NCI-H1417 treated with DMSO at 0.1 percent for 48 hours (cell line): ENCODE data around the gene PODN.

Experiments
- DNase-seq: peaks from one replicate; lab custom pipeline; 2025; lab: John Stamatoyannopoulos, UW

The PODN gene, protein sequence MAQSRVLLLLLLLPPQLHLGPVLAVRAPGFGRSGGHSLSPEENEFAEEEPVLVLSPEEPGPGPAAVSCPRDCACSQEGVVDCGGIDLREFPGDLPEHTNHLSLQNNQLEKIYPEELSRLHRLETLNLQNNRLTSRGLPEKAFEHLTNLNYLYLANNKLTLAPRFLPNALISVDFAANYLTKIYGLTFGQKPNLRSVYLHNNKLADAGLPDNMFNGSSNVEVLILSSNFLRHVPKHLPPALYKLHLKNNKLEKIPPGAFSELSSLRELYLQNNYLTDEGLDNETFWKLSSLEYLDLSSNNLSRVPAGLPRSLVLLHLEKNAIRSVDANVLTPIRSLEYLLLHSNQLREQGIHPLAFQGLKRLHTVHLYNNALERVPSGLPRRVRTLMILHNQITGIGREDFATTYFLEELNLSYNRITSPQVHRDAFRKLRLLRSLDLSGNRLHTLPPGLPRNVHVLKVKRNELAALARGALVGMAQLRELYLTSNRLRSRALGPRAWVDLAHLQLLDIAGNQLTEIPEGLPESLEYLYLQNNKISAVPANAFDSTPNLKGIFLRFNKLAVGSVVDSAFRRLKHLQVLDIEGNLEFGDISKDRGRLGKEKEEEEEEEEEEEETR

GRCh38 chr1:53061859-53062707 is at the start of gene PODN:
TSS of gene PODN (plus strand) at chr1:53062213. CDS start at chr1:53069856, 7,643 bp downstream.
- DNase-seq, result no peak

GRCh38 chr1:53014791-53015507 is 47.1 kb upstream of the PODN start:
- peak; percentile 53 for DNase-seq

DNA sequence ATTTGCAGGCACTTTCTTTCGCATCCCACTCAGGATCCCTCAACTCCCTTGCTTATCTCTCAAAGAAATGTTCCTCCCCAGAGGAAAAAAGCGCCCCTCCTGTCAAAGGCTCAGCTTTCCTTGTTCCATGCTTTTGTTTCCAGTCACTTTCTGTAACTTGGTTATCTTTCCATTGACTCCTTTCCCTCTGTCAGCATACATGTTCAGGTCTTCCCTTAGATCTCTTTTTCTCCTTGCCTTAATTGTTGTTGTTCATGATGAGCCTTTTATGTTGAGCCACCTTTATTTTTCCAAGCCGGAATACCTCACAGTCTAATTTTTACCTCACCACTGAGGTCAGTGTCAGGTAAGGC is 46.5 kb upstream of the PODN start:
- DNase-seq, result no peak

DNA sequence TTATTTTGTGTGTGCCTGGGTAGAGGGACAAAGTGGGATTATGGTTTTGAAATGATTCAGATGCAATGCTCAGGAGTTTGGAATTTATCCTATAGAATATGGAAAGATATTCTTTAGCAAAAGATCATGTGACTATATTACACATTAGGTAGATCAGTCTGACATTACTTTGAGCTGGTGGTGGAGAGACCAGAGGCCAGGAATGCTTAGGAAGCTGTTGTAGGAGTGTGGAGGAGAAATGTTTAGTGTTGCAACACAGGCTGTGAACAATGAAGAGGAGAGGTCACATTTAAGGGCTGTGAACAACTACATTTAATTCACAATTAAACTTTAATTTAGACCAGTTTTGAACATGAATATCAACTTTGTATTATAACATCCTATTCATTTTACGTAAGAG is 45.3 kb upstream of the PODN start:
- no peak for DNase-seq

GRCh38 chr1:53020588-53020987 is 41.4 kb upstream of the PODN start:
- no peak for DNase-seq

DNA sequence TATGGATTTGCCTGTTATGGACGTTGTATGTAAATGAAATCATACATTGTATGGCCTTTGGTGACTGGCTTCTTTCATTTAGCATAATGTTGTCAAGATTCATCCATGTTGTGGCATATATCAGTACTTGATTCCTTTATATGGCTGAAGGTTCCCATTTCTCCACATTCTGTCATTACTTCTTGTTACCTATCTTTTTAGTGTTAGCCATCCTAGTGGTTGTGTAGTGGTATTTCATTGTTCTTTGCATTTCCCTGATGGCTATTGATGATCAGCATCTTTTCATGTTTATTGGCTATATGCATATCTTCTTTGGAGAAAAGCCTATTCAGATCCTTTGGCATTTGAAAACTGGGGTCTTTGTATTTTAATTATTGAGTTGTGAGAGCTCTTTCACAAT is 39.8 kb upstream of the PODN start:
- no peak for DNase-seq

DNA sequence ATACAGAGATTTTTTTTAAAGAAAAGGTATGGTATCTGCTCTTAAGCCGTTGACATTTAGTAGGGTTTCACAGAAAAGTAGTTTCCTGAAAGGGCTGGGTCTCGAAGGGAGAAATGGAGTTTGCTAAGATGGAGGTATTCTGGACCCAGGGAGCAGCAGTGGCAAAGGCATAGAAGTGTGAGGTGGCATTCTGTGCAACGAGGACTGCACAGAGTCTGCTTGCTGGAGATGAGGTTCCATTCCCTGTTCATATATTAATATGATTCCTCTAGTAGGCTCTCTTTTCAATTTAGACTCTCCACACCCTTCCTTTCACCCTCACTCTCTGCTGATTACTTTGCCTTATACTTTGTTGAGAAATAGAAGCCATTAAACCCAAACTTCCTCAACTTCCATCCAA is 38.5 kb upstream of the PODN start:
- DNase-seq, result no peak

DNA sequence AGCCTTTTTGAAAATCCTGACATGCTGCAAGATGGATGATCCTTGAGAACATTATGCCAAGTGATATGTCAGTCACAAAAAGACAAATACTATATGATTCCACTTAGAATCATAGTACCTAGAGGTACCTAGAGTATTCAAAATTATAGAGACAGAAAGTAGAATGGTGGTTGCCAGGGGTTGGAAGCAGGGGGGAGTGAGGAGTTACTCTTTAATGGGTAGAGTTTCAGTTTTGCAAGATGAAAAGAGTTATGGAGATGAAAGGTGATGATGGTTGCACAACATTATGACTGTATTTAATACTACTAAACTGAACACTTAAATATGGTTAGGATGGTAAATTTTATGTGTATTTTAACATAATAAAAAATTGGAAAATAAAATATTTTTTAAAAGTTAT is 37.9 kb upstream of the PODN start:
- no peak for DNase-seq

DNA sequence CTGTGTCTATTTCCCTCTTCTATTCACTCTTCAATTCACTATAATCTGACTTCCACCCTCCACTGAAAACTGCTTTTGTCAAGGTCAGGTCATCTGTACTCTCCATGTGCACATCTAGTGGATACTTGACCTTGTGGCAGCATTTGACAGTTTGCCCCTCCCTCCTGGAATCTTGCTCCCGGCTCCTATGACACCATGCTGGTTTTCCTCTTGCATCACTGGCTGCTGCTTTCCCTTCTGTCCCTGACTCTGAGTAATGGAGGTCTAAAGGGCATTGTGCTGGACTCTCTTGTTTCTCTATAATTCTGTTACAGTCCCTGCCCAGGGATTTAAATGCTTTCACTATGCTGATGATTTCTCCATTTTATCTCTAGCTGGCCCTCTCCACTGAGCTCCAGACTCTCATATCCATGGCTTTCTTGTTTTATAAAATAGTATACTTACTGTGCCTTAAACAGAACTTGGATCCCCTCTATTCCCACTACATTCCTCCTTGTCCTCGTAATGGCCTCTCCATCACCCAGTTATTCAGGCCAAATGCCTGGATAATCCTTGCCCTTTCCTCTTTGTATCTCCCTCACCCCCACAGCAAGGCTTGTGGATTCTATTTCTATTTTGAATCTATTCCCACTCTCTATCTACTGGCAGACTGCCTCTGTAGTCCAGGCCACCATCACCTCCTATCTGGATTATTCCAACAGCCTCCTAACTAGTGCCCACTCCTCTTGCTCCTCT is 36.8 kb upstream of the PODN start:
- DNase-seq, result no peak

DNA sequence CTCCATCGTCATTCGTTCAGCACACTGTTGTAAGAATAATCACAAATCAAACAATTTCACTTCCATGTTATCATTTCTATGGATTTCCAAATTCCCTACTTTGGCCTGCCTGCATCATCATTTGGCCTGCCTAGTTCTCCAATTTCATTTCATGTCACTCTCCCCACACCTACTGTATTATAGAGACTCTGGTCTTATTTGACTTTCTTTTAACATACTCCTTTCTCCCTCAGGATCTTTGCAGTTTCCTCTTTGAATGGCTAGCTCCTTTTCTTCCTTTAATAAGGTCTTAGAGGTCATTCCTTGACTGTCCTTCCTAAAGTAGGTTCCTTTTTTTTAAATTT is 36.3 kb upstream of the PODN start:
- DNase-seq, result no peak

DNA sequence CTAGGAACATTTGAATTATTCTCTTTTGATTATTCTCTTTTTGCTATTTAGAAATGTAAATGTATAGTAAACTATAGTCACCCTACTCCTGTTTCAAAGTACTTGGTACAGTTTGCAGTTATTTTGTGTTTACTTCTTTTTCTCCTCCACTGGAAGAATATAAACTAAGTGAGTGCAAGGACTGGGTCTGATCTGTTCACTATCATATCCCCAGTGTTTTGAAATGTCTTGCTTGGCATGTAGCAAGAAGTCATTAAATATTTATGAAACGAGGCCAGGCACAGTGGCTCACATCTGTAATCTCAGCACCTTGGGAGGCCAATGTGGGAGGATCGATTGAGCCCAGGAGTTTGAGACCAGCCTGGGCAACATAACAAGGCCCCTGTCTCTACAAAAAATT is 35.8 kb upstream of the PODN start:
- DNase-seq, result no peak

GRCh38 chr1:53031732-53032131 is 30.3 kb upstream of the PODN start:
- DNase-seq, result no peak

DNA sequence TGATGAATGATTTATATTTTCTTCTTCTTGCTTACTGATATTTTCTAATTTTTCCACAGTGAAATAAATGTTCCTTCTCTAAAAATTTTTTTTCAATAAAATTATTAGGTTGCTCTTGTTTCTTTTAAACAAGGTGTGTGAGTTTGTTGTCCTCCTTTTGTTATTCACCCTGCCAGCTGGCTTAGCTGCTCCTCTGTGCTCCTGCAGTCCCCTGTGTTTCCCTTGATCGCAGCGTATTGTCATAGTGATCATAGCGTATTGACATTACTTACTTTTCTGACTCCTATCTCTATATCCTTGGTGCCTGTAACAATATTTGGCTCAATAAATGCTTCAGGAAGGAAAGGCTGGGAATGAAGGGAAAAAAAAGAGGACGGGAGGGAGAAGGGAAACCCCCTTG is 24.9 kb upstream of the PODN start:
- DNase-seq, result no peak

DNA sequence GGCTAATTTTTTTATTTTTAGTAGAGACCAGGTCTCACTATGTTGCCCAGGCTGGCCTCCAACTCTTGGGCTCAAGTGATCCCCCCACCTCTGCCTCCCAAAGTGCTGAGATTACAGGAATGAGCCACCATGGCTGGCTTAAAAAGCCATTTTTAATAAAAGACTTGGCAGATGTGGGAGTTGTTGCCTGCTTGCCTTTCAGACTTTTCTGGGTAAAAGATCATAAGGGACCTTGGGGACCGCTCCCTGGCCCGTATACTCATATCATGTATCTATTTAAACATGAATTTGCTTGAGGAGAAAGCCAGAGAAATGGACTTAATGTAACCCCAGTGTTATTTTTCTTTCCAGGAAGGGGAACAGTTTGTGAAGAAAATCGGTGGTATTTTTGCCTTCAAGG is 23.4 kb upstream of the PODN start:
- no peak for DNase-seq

DNA sequence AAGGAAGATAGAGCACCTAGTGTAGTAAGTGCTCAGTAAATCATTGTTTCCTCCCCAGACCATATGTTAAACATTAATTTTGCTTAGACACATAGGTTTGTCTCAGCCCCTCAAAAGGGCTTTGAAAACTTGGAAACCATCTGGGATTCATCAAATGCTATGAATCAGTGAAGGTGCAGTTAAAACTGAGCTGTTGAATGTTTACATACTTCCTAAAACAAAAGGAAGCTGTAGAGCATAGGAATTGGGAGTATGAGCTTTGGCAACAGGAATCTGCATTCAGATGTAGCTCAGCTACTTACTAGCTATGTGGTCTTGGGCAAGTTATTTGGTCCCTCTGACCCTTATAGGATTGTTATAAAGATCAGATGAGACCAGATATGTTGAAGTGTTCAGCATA is 18.7 kb upstream of the PODN start:
- no peak for DNase-seq

GRCh38 chr1:53044926-53045325 is 17.1 kb upstream of the PODN start:
- DNase-seq, result no peak

GRCh38 chr1:53046930-53047329 is 15.1 kb upstream of the PODN start:
- no peak for DNase-seq

- no peak for DNase-seq
Measured at GRCh38 chr1:53047737-53048736, 14.0 kb upstream of the PODN start.

DNA sequence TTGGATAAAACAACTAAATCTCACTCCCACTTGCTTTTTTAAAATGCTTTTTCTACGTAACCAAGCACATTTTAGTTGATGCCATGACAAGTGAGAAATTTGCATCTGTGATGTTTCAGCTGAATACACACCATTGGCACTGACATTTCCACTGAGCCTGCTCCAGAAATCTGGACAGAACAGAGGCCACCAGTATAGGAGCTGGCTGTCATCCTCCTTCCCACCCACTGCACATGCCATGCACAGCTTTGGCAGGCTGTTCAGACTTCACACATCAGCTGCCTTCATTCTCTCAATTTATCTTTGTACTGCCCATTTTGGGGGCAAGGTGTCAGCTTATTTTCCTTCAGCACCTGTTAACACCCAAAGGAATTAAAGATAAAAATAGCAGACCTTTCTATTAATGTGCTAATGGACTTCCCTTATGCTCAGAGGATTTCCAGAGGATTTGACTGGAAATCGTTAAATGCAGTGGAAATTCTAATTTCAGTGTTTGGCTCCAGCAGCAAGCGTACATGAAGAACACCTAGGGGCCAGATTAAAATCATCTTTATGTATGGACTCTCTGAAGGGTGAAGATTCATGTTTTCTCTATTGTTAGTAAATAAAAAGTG is 12.9 kb upstream of the PODN start:
- DNase-seq, result no peak

GRCh38 chr1:53049574-53049967 is 12.4 kb upstream of the PODN start:
- DNase-seq, result no peak
